ENCODE measurements around the gene PNISR.

Gene PNISR

GRCh38 chr6:99369533-99369932 is 55.6 kb downstream of the PNISR start:
- TF ChIP-seq TOX (CRISPR knock-in tag; IDR thresholded peaks at IDR 0.05; ENCODE audit: borderline replicate concordance) (no peak), ZNF70 (CRISPR knock-in tag; IDR thresholded peaks at IDR 0.05) (no peak), PPARA (CRISPR knock-in tag; IDR thresholded peaks at IDR 0.05; ENCODE audit: borderline replicate concordance) (no peak)
- ATAC-seq, result no peak

GRCh38 chr6:99366852-99367251 is 58.3 kb downstream of the PNISR start:
- ATAC-seq, result no peak
- no peak for TF ChIP-seq CREB5 (CRISPR knock-in tag; IDR thresholded peaks at IDR 0.05; ENCODE audit: low read depth)
- no peak for TF ChIP-seq ZC3H10 (CRISPR knock-in tag; IDR thresholded peaks at IDR 0.05)
- TF ChIP-seq ISL1 (CRISPR knock-in tag; IDR thresholded peaks at IDR 0.05), result no peak
- TF ChIP-seq RARB (CRISPR knock-in tag; IDR thresholded peaks at IDR 0.05), result no peak
- TF ChIP-seq ZNF8 (CRISPR knock-in tag; IDR thresholded peaks at IDR 0.05), result no peak
- TF ChIP-seq SNAI2 (CRISPR knock-in tag; IDR thresholded peaks at IDR 0.05), result no peak
- no peak for TF ChIP-seq ARNTL (CRISPR knock-in tag; IDR thresholded peaks at IDR 0.05; ENCODE audit: borderline replicate concordance, low read depth)
- TF ChIP-seq PPARA (CRISPR knock-in tag; IDR thresholded peaks at IDR 0.05; ENCODE audit: borderline replicate concordance), result no peak
- TF ChIP-seq BACH2 (CRISPR knock-in tag; IDR thresholded peaks at IDR 0.05; ENCODE audit: borderline replicate concordance), result no peak
- TF ChIP-seq, protein P1, sequence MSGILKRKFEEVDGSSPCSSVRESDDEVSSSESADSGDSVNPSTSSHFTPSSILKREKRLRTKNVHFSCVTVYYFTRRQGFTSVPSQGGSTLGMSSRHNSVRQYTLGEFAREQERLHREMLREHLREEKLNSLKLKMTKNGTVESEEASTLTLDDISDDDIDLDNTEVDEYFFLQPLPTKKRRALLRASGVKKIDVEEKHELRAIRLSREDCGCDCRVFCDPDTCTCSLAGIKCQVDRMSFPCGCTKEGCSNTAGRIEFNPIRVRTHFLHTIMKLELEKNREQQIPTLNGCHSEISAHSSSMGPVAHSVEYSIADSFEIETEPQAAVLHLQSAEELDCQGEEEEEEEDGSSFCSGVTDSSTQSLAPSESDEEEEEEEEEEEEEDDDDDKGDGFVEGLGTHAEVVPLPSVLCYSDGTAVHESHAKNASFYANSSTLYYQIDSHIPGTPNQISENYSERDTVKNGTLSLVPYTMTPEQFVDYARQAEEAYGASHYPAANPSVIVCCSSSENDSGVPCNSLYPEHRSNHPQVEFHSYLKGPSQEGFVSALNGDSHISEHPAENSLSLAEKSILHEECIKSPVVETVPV (CRISPR knock-in tag; IDR thresholded peaks at IDR 0.05), result no peak
- TF ChIP-seq, protein P2, sequence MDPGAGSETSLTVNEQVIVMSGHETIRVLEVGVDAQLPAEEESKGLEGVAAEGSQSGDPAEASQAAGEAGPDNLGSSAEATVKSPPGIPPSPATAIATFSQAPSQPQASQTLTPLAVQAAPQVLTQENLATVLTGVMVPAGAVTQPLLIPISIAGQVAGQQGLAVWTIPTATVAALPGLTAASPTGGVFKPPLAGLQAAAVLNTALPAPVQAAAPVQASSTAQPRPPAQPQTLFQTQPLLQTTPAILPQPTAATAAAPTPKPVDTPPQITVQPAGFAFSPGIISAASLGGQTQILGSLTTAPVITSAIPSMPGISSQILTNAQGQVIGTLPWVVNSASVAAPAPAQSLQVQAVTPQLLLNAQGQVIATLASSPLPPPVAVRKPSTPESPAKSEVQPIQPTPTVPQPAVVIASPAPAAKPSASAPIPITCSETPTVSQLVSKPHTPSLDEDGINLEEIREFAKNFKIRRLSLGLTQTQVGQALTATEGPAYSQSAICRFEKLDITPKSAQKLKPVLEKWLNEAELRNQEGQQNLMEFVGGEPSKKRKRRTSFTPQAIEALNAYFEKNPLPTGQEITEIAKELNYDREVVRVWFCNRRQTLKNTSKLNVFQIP (CRISPR knock-in tag; IDR thresholded peaks at IDR 0.05; ENCODE audit: borderline replicate concordance, low read depth), result no peak

- TF ChIP-seq TCF4 (CRISPR knock-in tag; IDR thresholded peaks at IDR 0.05; ENCODE audit: borderline replicate concordance) (no peak), CREB5 (CRISPR knock-in tag; IDR thresholded peaks at IDR 0.05; ENCODE audit: low read depth) (no peak), ZFP3 (CRISPR knock-in tag; IDR thresholded peaks at IDR 0.05) (no peak), PPARA (CRISPR knock-in tag; IDR thresholded peaks at IDR 0.05; ENCODE audit: borderline replicate concordance) (no peak), ZNF8 (CRISPR knock-in tag; IDR thresholded peaks at IDR 0.05) (no peak), RARB (CRISPR knock-in tag; IDR thresholded peaks at IDR 0.05) (no peak), ARNTL (CRISPR knock-in tag; IDR thresholded peaks at IDR 0.05; ENCODE audit: borderline replicate concordance, low read depth) (no peak), GLIS3 (CRISPR knock-in tag; IDR thresholded peaks at IDR 0.05) (no peak)
- TF ChIP-seq, protein P3, sequence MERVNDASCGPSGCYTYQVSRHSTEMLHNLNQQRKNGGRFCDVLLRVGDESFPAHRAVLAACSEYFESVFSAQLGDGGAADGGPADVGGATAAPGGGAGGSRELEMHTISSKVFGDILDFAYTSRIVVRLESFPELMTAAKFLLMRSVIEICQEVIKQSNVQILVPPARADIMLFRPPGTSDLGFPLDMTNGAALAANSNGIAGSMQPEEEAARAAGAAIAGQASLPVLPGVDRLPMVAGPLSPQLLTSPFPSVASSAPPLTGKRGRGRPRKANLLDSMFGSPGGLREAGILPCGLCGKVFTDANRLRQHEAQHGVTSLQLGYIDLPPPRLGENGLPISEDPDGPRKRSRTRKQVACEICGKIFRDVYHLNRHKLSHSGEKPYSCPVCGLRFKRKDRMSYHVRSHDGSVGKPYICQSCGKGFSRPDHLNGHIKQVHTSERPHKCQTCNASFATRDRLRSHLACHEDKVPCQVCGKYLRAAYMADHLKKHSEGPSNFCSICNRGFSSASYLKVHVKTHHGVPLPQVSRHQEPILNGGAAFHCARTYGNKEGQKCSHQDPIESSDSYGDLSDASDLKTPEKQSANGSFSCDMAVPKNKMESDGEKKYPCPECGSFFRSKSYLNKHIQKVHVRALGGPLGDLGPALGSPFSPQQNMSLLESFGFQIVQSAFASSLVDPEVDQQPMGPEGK (CRISPR knock-in tag; IDR thresholded peaks at IDR 0.05; ENCODE audit: borderline replicate concordance), result no peak
- TF ChIP-seq, protein P1 (CRISPR knock-in tag; IDR thresholded peaks at IDR 0.05), result no peak
- TF ChIP-seq, protein P2 (CRISPR knock-in tag; IDR thresholded peaks at IDR 0.05; ENCODE audit: borderline replicate concordance, low read depth), result no peak
- ATAC-seq, result no peak
These were observed 61.1 kb downstream of the PNISR start for GRCh38 chr6:99364026-99364425.
